GM23338 (cell line): ENCODE results near the gene ZNF358. TPM values are rescaled to one million over a fixed set of nuclear protein-coding genes. Genes with fewer than 3 reads are reported as not detected.

Source experiments
- ATAC-seq: fragments of 200-7000 bp; cut with Tn5 transposase; 3 replicates; pipeline ENCODE4 v1.9.1; 2020
- DNase-seq: peaks from one replicate; pipeline ENCODE4 v3.0.0-alpha.2; 2015; ENCODE audit warnings: low spot score
- H2AFZ ChIP-seq: fragments of 200-600 bp; sonication (generic); 2 replicates; pipeline ENCODE4 v1.8.0; 2016; ENCODE audit warnings: antibody characterized with exemption, mild to moderate bottlenecking, moderate library complexity
- H3F3A ChIP-seq: fragments of 200-600 bp; sonication (generic); replicated peaks from 2 replicates; pipeline ENCODE4 v1.8.0; 2017; ENCODE audit warnings: antibody characterized with exemption, mixed run types, low read depth
- H3K27ac ChIP-seq: fragments of 200-600 bp; sonication (generic); 2 replicates; pipeline ENCODE4 v1.6.1; 2016; ENCODE audit warnings: low read depth
- H3K27me3 ChIP-seq: fragments of 200-600 bp; sonication (generic); 2 replicates; pipeline ENCODE4 v1.8.0; 2016; ENCODE audit warnings: mild to moderate bottlenecking, mixed run types, moderate library complexity; ENCODE audit not compliant: insufficient read depth
- H3K36me3 ChIP-seq: fragments of 200-600 bp; sonication (generic); 2 replicates; pipeline ENCODE4 v1.8.0; 2016; ENCODE audit warnings: mild to moderate bottlenecking; ENCODE audit not compliant: insufficient read depth
- H3K4me1 ChIP-seq: fragments of 200-600 bp; sonication (generic); 2 replicates; pipeline ENCODE4 v1.8.0; 2016; ENCODE audit warnings: mild to moderate bottlenecking, moderate library complexity; ENCODE audit not compliant: insufficient read depth
- H3K4me2 ChIP-seq: fragments of 200-600 bp; sonication (generic); 2 replicates; pipeline ENCODE4 v1.7.1; 2017; ENCODE audit warnings: mixed run types
- H3K4me3 ChIP-seq: fragments of 200-600 bp; sonication (generic); 2 replicates; pipeline ENCODE4 v1.6.1; 2016; ENCODE audit warnings: mixed run types
- H3K79me2 ChIP-seq: fragments of 200-600 bp; sonication (generic); replicated peaks from 2 replicates; pipeline ENCODE4 v1.8.0; 2017; ENCODE audit warnings: mild to moderate bottlenecking; ENCODE audit not compliant: insufficient read depth
- H3K9me2 ChIP-seq: fragments of 200-600 bp; sonication (generic); 2 replicates; pipeline ENCODE4 v1.8.0; 2017; ENCODE audit not compliant: insufficient read depth
- H4K20me1 ChIP-seq: fragments of 200-600 bp; sonication (generic); replicated peaks from 2 replicates; pipeline ENCODE4 v1.8.0; 2017; ENCODE audit warnings: mild to moderate bottlenecking; ENCODE audit not compliant: insufficient read depth
- H3K27ac Mint-ChIP-seq: 2 replicates; pipeline ENCODE4 v1.8.0; 2020; ENCODE audit warnings: inconsistent platforms, mild to moderate bottlenecking, moderate library complexity, mixed read lengths
- H3K27me3 Mint-ChIP-seq: 3 replicates; pipeline ENCODE4 v1.8.0; 2022; ENCODE audit warnings: low read depth, mild to moderate bottlenecking, moderate library complexity, mixed read lengths, inconsistent platforms; ENCODE audit not compliant: insufficient read depth, poor library complexity
- H3K36me3 Mint-ChIP-seq: 3 replicates; pipeline ENCODE4 v1.8.0; 2021; ENCODE audit warnings: low read depth, mild to moderate bottlenecking, inconsistent platforms, moderate library complexity, mixed read lengths
- H3K4me1 Mint-ChIP-seq: 3 replicates; pipeline ENCODE4 v1.8.0; 2020; ENCODE audit warnings: mild to moderate bottlenecking, inconsistent platforms, mixed read lengths
- H3K4me3 Mint-ChIP-seq: 3 replicates; pipeline ENCODE4 v1.8.0; 2021; ENCODE audit warnings: moderate library complexity, mild to moderate bottlenecking, inconsistent platforms, mixed read lengths
- H3K9me3 Mint-ChIP-seq: 3 replicates; pipeline ENCODE4 v1.8.0; 2020; ENCODE audit warnings: moderate library complexity, mild to moderate bottlenecking, inconsistent platforms, mixed read lengths
- CREB1 ChIP-seq: fragments of 250-450 bp; sonication (Bioruptor Pico); IDR thresholded peaks from 2 replicates; pipeline ENCODE4 v1.5.0; 2020; ENCODE audit warnings: low read depth, mild to moderate bottlenecking, moderate library complexity
- EZH2 ChIP-seq: fragments of 200-600 bp; sonication (generic); IDR thresholded peaks from one replicate; pipeline ENCODE4 v1.8.0; 2017; ENCODE audit warnings: antibody characterized with exemption, mild to moderate bottlenecking, low read depth; ENCODE audit not compliant: unreplicated experiment
- EZH2phosphoT487 ChIP-seq: fragments of 200-600 bp; sonication (generic); IDR thresholded peaks from one replicate; pipeline ENCODE4 v1.8.1; 2018; ENCODE audit warnings: antibody characterized with exemption; ENCODE audit not compliant: unreplicated experiment
- JUNB ChIP-seq: IDR thresholded peaks from one replicate; pipeline ENCODE4 v1.6.1; 2016; ENCODE audit warnings: antibody characterized with exemption; ENCODE audit not compliant: unreplicated experiment
- NANOG ChIP-seq: IDR thresholded peaks from 2 replicates; pipeline ENCODE4 v1.6.1; 2016; ENCODE audit warnings: antibody characterized with exemption, borderline replicate concordance
- POLR2AphosphoS5 ChIP-seq: IDR thresholded peaks from 2 replicates; pipeline ENCODE4 v1.6.1; 2016; ENCODE audit warnings: antibody characterized with exemption, low read depth
- STAT1 ChIP-seq: IDR thresholded peaks from one replicate; pipeline ENCODE4 v1.6.1; 2016; ENCODE audit warnings: antibody characterized with exemption; ENCODE audit not compliant: unreplicated experiment
- ZNF114 ChIP-seq: fragments of 250-450 bp; sonication (Bioruptor Pico); IDR thresholded peaks from 2 replicates; pipeline ENCODE4 v1.5.0; 2020; ENCODE audit warnings: mild to moderate bottlenecking, moderate library complexity
- ZNF331 ChIP-seq: fragments of 250-450 bp; sonication (Bioruptor Pico); IDR thresholded peaks from 2 replicates; pipeline ENCODE4 v1.5.0; 2020; ENCODE audit warnings: low read depth, mild to moderate bottlenecking, moderate library complexity
- polyA plus RNA-seq: library from polyadenylated mRNA; unstranded; fragments of >200 nt; fragmentation: Nextera tagmentation; extraction: Ambion mirVana; gene quantifications from 2 replicates; pipeline ENCODE4 v1.2.1, GENCODE V29; 2016
- total RNA-seq: library from RNA; depleted of rRNA; stranded (reverse); fragments of >200 nt; shearing (Covaris generic); gene quantifications from 2 replicates; pipeline ENCODE4 v1.2.3, GENCODE V29; 2014
- TF ChIP-seq, protein P1 (sequence below): fragments of 250-450 bp; sonication (Bioruptor Pico); IDR thresholded peaks from 2 replicates; pipeline ENCODE4 v1.5.0; 2020; ENCODE audit warnings: mild to moderate bottlenecking, moderate library complexity
- TF ChIP-seq, protein P2 (sequence below), 2 experiments: fragments of 200-600 bp in 1 of 2; sonication (generic) in 1 of 2; conservative IDR thresholded peaks; 2 replicates each; pipeline versions ENCODE4 v1.5.1 to v1.6.1; 2016 to 2017; ENCODE audit warnings: antibody characterized with exemption in 2 of 2, low read depth in 2 of 2, mild to moderate bottlenecking in 2 of 2, moderate library complexity in 1 of 2
- TF ChIP-seq, protein P3 (sequence below): IDR thresholded peaks from 2 replicates; pipeline ENCODE4 v1.6.1; 2016; ENCODE audit warnings: antibody characterized with exemption
- TF ChIP-seq, protein P4 (sequence below): IDR thresholded peaks from one replicate; pipeline ENCODE4 v1.6.1; 2018; ENCODE audit warnings: antibody characterized with exemption; ENCODE audit not compliant: unreplicated experiment

The ZNF358 gene
- total and polyA plus RNA-seq, 2 experiments from 2014 or later, result 23.8 to 52.9 TPM

DNA sequence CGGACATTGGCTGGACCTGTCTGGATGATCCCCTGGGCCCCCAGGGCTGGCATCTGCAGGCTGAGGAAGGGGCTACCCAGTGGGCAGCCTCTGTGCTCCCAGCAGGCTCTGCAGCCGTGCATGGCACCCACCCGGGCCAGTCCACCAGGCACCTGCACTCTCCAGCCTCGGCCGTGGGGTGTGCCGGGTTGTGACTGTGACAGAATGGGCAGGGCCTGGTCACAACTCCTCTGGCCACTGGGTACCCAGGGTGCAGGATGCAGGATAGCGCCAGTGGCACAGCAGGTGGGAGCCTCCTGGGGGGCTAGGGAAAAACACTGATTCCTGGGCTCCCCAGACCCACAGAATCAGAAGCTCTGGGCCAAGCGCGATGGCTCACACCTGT is 37.1 kb upstream of the ZNF358 start:
- H3K27me3 Mint-ChIP-seq, result peaks cover 15% of the 10 kb centered on the region
- H3K27ac Mint-ChIP-seq, result no peak overlapping the region
- Histone ChIP-seq H2AFZ (no peak overlapping the region), H3K4me2 (no peak overlapping the region), H3K4me1 (peaks cover 15% of the 10 kb centered on the region), H3K4me3 (no peak overlapping the region), H3K79me2 (no peaks in the 10 kb centered on the region), H4K20me1 (no peaks in the 10 kb centered on the region), H3K27ac (no peak overlapping the region), H3K9me2 (no peaks in the 10 kb centered on the region), H3K27me3 (no peaks in the 10 kb centered on the region), H3K36me3 (no peaks in the 10 kb centered on the region), H3F3A (no peaks in the 10 kb centered on the region)
- no peaks in the 10 kb centered on the region for H3K9me3 Mint-ChIP-seq
- no peak overlapping the region for H3K4me3 Mint-ChIP-seq
- TF ChIP-seq, protein P1, sequence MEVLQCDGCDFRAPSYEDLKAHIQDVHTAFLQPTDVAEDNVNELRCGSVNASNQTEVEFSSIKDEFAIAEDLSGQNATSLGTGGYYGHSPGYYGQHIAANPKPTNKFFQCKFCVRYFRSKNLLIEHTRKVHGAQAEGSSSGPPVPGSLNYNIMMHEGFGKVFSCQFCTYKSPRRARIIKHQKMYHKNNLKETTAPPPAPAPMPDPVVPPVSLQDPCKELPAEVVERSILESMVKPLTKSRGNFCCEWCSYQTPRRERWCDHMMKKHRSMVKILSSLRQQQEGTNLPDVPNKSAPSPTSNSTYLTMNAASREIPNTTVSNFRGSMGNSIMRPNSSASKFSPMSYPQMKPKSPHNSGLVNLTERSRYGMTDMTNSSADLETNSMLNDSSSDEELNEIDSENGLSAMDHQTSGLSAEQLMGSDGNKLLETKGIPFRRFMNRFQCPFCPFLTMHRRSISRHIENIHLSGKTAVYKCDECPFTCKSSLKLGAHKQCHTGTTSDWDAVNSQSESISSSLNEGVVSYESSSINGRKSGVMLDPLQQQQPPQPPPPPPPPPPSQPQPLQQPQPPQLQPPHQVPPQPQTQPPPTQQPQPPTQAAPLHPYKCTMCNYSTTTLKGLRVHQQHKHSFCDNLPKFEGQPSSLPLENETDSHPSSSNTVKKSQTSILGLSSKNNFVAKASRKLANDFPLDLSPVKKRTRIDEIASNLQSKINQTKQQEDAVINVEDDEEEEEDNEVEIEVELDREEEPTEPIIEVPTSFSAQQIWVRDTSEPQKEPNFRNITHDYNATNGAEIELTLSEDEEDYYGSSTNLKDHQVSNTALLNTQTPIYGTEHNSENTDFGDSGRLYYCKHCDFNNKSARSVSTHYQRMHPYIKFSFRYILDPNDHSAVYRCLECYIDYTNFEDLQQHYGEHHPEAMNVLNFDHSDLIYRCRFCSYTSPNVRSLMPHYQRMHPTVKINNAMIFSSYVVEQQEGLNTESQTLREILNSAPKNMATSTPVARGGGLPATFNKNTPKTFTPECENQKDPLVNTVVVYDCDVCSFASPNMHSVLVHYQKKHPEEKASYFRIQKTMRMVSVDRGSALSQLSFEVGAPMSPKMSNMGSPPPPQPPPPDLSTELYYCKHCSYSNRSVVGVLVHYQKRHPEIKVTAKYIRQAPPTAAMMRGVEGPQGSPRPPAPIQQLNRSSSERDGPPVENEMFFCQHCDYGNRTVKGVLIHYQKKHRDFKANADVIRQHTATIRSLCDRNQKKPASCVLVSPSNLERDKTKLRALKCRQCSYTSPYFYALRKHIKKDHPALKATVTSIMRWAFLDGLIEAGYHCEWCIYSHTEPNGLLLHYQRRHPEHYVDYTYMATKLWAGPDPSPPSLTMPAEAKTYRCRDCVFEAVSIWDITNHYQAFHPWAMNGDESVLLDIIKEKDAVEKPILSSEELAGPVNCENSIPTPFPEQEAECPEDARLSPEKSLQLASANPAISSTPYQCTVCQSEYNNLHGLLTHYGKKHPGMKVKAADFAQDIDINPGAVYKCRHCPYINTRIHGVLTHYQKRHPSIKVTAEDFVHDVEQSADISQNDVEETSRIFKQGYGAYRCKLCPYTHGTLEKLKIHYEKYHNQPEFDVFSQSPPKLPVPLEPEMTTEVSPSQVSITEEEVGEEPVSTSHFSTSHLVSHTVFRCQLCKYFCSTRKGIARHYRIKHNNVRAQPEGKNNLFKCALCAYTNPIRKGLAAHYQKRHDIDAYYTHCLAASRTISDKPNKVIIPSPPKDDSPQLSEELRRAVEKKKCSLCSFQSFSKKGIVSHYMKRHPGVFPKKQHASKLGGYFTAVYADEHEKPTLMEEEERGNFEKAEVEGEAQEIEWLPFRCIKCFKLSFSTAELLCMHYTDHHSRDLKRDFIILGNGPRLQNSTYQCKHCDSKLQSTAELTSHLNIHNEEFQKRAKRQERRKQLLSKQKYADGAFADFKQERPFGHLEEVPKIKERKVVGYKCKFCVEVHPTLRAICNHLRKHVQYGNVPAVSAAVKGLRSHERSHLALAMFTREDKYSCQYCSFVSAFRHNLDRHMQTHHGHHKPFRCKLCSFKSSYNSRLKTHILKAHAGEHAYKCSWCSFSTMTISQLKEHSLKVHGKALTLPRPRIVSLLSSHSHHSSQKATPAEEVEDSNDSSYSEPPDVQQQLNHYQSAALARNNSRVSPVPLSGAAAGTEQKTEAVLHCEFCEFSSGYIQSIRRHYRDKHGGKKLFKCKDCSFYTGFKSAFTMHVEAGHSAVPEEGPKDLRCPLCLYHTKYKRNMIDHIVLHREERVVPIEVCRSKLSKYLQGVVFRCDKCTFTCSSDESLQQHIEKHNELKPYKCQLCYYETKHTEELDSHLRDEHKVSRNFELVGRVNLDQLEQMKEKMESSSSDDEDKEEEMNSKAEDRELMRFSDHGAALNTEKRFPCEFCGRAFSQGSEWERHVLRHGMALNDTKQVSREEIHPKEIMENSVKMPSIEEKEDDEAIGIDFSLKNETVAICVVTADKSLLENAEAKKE (CRISPR knock-in tag), result no peak
- no peak for TF ChIP-seq ZNF114 (CRISPR knock-in tag)
- TF ChIP-seq, protein P2, sequence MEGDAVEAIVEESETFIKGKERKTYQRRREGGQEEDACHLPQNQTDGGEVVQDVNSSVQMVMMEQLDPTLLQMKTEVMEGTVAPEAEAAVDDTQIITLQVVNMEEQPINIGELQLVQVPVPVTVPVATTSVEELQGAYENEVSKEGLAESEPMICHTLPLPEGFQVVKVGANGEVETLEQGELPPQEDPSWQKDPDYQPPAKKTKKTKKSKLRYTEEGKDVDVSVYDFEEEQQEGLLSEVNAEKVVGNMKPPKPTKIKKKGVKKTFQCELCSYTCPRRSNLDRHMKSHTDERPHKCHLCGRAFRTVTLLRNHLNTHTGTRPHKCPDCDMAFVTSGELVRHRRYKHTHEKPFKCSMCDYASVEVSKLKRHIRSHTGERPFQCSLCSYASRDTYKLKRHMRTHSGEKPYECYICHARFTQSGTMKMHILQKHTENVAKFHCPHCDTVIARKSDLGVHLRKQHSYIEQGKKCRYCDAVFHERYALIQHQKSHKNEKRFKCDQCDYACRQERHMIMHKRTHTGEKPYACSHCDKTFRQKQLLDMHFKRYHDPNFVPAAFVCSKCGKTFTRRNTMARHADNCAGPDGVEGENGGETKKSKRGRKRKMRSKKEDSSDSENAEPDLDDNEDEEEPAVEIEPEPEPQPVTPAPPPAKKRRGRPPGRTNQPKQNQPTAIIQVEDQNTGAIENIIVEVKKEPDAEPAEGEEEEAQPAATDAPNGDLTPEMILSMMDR (conservative IDR thresholded peaks at IDR 0.05; ENCODE audit: low read depth in 2 of 2), result no peak
- no peak for TF ChIP-seq ZNF331 (CRISPR knock-in tag)
- no peak for TF ChIP-seq EZH2
- TF ChIP-seq, protein P3, sequence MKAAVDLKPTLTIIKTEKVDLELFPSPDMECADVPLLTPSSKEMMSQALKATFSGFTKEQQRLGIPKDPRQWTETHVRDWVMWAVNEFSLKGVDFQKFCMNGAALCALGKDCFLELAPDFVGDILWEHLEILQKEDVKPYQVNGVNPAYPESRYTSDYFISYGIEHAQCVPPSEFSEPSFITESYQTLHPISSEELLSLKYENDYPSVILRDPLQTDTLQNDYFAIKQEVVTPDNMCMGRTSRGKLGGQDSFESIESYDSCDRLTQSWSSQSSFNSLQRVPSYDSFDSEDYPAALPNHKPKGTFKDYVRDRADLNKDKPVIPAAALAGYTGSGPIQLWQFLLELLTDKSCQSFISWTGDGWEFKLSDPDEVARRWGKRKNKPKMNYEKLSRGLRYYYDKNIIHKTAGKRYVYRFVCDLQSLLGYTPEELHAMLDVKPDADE, result no peak
- no peak for TF ChIP-seq JUNB
- no peak for TF ChIP-seq CREB1 (CRISPR knock-in tag)
- TF ChIP-seq, protein P4, sequence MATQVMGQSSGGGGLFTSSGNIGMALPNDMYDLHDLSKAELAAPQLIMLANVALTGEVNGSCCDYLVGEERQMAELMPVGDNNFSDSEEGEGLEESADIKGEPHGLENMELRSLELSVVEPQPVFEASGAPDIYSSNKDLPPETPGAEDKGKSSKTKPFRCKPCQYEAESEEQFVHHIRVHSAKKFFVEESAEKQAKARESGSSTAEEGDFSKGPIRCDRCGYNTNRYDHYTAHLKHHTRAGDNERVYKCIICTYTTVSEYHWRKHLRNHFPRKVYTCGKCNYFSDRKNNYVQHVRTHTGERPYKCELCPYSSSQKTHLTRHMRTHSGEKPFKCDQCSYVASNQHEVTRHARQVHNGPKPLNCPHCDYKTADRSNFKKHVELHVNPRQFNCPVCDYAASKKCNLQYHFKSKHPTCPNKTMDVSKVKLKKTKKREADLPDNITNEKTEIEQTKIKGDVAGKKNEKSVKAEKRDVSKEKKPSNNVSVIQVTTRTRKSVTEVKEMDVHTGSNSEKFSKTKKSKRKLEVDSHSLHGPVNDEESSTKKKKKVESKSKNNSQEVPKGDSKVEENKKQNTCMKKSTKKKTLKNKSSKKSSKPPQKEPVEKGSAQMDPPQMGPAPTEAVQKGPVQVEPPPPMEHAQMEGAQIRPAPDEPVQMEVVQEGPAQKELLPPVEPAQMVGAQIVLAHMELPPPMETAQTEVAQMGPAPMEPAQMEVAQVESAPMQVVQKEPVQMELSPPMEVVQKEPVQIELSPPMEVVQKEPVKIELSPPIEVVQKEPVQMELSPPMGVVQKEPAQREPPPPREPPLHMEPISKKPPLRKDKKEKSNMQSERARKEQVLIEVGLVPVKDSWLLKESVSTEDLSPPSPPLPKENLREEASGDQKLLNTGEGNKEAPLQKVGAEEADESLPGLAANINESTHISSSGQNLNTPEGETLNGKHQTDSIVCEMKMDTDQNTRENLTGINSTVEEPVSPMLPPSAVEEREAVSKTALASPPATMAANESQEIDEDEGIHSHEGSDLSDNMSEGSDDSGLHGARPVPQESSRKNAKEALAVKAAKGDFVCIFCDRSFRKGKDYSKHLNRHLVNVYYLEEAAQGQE, result no peak
- no peak for TF ChIP-seq POLR2AphosphoS5
- no peak for TF ChIP-seq NANOG
- no peak for TF ChIP-seq EZH2phosphoT487
- TF ChIP-seq STAT1, result no peak
- no peak for DNase-seq
- peaks cover 17% of the 10 kb centered on the region for H3K4me1 Mint-ChIP-seq
- no peak for ATAC-seq
- H3K36me3 Mint-ChIP-seq, result peaks cover 3% of the 10 kb centered on the region; the same call in 1 of the 3 replicates
